Endodermal cell (in vitro differentiated cells): ENCODE measurements around the gene AGXT. TPM values are rescaled to one million over a fixed set of nuclear protein-coding genes. Genes with fewer than 3 reads are reported as not detected.

Experiments
- DNase-seq: peaks from one replicate; pipeline ENCODE4 v3.0.0-alpha.2; 2017
- H3K27ac ChIP-seq: 2 replicates; pipeline ENCODE4 v1.5.1; 2013; ENCODE audit warnings: mild to moderate bottlenecking, low read depth, low read length, moderate library complexity
- H3K27me3 ChIP-seq: 2 replicates; pipeline ENCODE4 v1.6.1; 2013; ENCODE audit warnings: mild to moderate bottlenecking, low read length, moderate library complexity; ENCODE audit not compliant: insufficient read depth, control insufficient read depth, poor library complexity, severe bottlenecking
- H3K36me3 ChIP-seq: 2 replicates; pipeline ENCODE4 v1.7.0; 2013; ENCODE audit warnings: mild to moderate bottlenecking, low read length, moderate library complexity; ENCODE audit not compliant: control insufficient read depth, insufficient read depth
- H3K4me1 ChIP-seq: one replicate; pipeline ENCODE4 v1.7.0; 2013; ENCODE audit warnings: low read length; ENCODE audit not compliant: control insufficient read depth, insufficient read depth
- H3K4me3 ChIP-seq: 2 replicates; pipeline ENCODE4 v1.5.1; 2013; ENCODE audit warnings: mild to moderate bottlenecking, low read length, moderate library complexity
- H3K9ac ChIP-seq: 2 replicates; pipeline ENCODE4 v1.6.1; 2013; ENCODE audit warnings: mild to moderate bottlenecking, low read length, moderate library complexity; ENCODE audit not compliant: poor library complexity, severe bottlenecking; ENCODE audit errors: extremely low read depth
- H3K9me3 ChIP-seq: 2 replicates; pipeline ENCODE4 v1.6.1; 2013; ENCODE audit warnings: mild to moderate bottlenecking, low read length, moderate library complexity; ENCODE audit not compliant: control insufficient read depth
- H3K27ac Mint-ChIP-seq: 2 replicates; pipeline ENCODE4 v1.8.0; 2020; ENCODE audit warnings: mixed read lengths
- H3K27me3 Mint-ChIP-seq: 2 replicates; pipeline ENCODE4 v1.8.0; 2021; ENCODE audit warnings: mild to moderate bottlenecking, mixed read lengths; ENCODE audit not compliant: insufficient read depth
- H3K36me3 Mint-ChIP-seq: 2 replicates; pipeline ENCODE4 v1.8.0; 2020; ENCODE audit warnings: low read depth, mixed read lengths
- H3K4me1 Mint-ChIP-seq: 2 replicates; pipeline ENCODE4 v1.8.0; 2020; ENCODE audit warnings: mixed read lengths
- H3K4me3 Mint-ChIP-seq: 2 replicates; pipeline ENCODE4 v1.8.0; 2020; ENCODE audit warnings: mild to moderate bottlenecking, moderate library complexity, mixed read lengths
- H3K9me3 Mint-ChIP-seq: 2 replicates; pipeline ENCODE4 v1.8.0; 2020; ENCODE audit warnings: mild to moderate bottlenecking, mixed read lengths
- WGBS, 2 experiments: methylation state at CpG; one replicate each; pipeline versions ENCODE4 v1.1.5 to v1.1.7; 2013; ENCODE audit warnings: missing lambda C conversion rate in 2 of 2, mixed read lengths in 1 of 2; ENCODE audit not compliant: insufficient coverage in 1 of 2, insufficient read length in 1 of 2; 5-methylcytosine and 5-hydroxymethylcytosine counted together
- total RNA-seq, 2 donors: library from RNA; stranded (reverse); fragmentation: NEBNext Ultra II Directional in 1 of 2; extraction: Animal tissue kit (Norgen Biotek cat#: 25700) in 1 of 2; gene quantifications; 2 replicates in 1 of 2; 3 replicates in 1 of 2; pipeline ENCODE4 v1.2.1, GENCODE V29; 2021
- TF ChIP-seq, protein P1 (sequence below): fragments of 200-600 bp; sonication (generic); conservative IDR thresholded peaks from 2 replicates; pipeline ENCODE4 v1.5.0; 2021; ENCODE audit warnings: antibody characterized with exemption, mild to moderate bottlenecking

AGXT gene
- total RNA-seq, 2 donors from 2014 or later = 0.31 TPM; not detected in 1

DNA sequence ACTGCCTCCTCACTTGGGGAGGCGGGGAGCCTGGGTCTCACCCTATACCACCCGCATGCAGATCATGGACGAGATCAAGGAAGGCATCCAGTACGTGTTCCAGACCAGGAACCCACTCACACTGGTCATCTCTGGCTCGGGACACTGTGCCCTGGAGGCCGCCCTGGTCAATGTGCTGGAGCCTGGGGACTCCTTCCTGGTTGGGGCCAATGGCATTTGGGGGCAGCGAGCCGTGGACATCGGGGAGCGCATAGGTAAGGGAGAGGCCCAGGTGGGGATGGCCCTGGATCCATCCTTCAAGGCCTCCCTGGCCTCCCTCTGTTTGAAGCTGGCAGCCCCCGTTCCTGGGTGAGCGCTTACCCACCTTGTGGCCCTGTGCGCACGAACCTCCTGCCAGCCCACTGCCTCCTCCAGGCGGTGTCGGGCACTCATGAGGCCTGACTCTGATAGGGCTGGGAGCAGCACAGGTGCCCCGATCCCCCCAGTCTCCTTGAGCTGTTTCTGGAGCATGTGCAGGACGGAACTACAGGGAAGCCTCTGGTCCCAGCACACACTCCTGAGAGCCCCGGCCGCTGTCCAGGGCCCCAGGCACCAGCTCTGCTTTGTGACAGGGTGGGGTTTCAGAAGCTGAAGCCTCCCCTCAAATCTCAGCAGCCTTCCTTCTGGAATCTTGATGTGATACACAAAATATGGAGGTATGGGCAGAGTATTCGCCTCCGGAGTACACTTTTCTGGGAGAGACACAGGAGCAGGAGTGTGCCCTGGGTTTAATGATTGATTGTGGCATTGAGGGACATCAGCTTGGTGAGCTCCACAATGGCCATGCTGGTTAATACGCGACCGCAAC, 708 bp downstream of the AGXT start:
- Histone ChIP-seq H3K4me1 (peaks cover 2% of the 10 kb centered on the region), H3K27me3 (no peaks in the 10 kb centered on the region), H3K36me3 (no peaks in the 10 kb centered on the region), H3K27ac (no peak overlapping the region), H3K4me3 (no peak overlapping the region), H3K9me3 (no peaks in the 10 kb centered on the region), H3K9ac (no peak overlapping the region)
- Mint-ChIP-seq H3K9me3 (no peaks in the 10 kb centered on the region), H3K27me3 (no peaks in the 10 kb centered on the region), H3K4me3 (no peak overlapping the region), H3K4me1 (peaks cover 7% of the 10 kb centered on the region), H3K27ac (no peak overlapping the region), H3K36me3 (no peaks in the 10 kb centered on the region)
- DNase-seq = no peak
- 96 to 97% methylated on average over 15 to 25 of the region's 25 CpGs for WGBS, 2 experiments
- TF ChIP-seq, protein P1, sequence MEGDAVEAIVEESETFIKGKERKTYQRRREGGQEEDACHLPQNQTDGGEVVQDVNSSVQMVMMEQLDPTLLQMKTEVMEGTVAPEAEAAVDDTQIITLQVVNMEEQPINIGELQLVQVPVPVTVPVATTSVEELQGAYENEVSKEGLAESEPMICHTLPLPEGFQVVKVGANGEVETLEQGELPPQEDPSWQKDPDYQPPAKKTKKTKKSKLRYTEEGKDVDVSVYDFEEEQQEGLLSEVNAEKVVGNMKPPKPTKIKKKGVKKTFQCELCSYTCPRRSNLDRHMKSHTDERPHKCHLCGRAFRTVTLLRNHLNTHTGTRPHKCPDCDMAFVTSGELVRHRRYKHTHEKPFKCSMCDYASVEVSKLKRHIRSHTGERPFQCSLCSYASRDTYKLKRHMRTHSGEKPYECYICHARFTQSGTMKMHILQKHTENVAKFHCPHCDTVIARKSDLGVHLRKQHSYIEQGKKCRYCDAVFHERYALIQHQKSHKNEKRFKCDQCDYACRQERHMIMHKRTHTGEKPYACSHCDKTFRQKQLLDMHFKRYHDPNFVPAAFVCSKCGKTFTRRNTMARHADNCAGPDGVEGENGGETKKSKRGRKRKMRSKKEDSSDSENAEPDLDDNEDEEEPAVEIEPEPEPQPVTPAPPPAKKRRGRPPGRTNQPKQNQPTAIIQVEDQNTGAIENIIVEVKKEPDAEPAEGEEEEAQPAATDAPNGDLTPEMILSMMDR = no peak

GRCh38 chr2:240869956-240870875, 1.6 kb downstream of the AGXT start:
- Mint-ChIP-seq H3K27ac (no peak overlapping the region), H3K36me3 (no peaks in the 10 kb centered on the region), H3K4me3 (no peak overlapping the region), H3K27me3 (no peaks in the 10 kb centered on the region), H3K9me3 (no peaks in the 10 kb centered on the region), H3K4me1 (peaks cover 7% of the 10 kb centered on the region)
- Histone ChIP-seq H3K36me3 (no peaks in the 10 kb centered on the region), H3K9me3 (no peaks in the 10 kb centered on the region), H3K4me3 (no peak overlapping the region), H3K27me3 (no peaks in the 10 kb centered on the region), H3K9ac (no peak overlapping the region), H3K27ac (no peak overlapping the region), H3K4me1 (peaks cover 3% of the 10 kb centered on the region)
- 92 to 96% methylated on average over 5 to 15 of the region's 15 CpGs for WGBS, 2 experiments
- no peak for DNase-seq
- TF ChIP-seq, protein P1 = no peak

DNA sequence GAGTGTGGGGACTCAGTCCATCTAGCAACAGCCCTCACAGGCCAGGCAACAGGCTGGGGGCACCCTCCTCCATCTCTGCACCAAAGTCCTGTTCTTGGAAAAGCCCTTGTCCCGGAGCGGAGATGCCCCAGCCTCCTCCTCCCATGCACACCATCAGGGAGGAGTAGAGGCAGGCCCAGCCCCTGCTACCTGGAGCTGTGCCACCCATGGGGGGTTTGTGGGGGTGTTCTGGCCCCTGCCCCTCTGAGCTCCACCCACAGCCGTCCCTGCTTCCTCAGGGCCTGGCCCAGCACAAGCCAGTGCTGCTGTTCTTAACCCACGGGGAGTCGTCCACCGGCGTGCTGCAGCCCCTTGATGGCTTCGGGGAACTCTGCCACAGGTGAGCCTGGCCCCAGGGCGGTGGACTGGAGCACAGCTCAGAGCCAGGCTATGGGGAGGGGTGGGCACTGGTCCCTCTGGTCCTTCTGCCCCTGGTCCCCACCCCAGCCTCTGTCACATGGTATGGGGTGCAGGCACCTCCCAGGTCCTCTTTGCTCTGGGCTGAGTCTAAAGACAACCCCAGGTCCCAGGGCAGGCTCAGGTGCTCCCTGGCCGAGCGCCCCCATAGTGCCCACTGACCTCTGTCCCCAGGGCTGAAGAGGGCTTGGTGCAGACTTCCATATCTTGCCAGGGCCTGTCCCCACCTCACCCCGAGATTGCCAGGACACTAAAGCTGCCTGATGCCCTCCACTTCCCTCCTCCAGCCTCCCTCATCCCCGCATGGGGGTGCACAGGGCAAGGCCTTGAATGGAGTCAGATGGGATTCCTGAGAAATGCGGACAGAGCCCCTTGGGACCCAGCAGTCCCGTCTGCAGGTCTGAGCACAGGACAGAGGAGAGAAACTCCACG, 2.7 kb downstream of the AGXT start:
- no peaks in the 10 kb centered on the region for H3K27me3 ChIP-seq
- Mint-ChIP-seq H3K4me1 (peaks cover 7% of the 10 kb centered on the region), H3K9me3 (no peaks in the 10 kb centered on the region), H3K27ac (no peak overlapping the region), H3K36me3 (no peaks in the 10 kb centered on the region), H3K4me3 (no peak overlapping the region), H3K27me3 (no peaks in the 10 kb centered on the region)
- no peak overlapping the region for H3K9ac ChIP-seq
- no peaks in the 10 kb centered on the region for H3K9me3 ChIP-seq
- no peak overlapping the region for H3K4me3 ChIP-seq
- H3K27ac ChIP-seq = no peak overlapping the region
- WGBS, 2 experiments = 84 to 92% methylated on average over 5 to 16 of the region's 16 CpGs
- TF ChIP-seq, protein P1 = no peak
- peaks cover 3% of the 10 kb centered on the region for H3K4me1 ChIP-seq
- no peak for DNase-seq
- H3K36me3 ChIP-seq = no peaks in the 10 kb centered on the region
